GM12874 (cell line): ENCODE data around the gene NEDD4L.

Source experiments
- CTCF ChIP-seq: IDR thresholded peaks from 2 replicates; pipeline ENCODE4 v1.5.1; 2011; ENCODE audit warnings: low read depth, mild to moderate bottlenecking, control low read depth, low read length, moderate library complexity; ENCODE audit not compliant: insufficient read depth

The NEDD4L gene

GRCh38 chr18:58402247-58402646, 358.2 kb downstream of the NEDD4L start:
- TF ChIP-seq CTCF, result no peak

GRCh38 chr18:58402951-58403702, 359.1 kb downstream of the NEDD4L start:
- TF ChIP-seq CTCF, result no peak

- no peak for TF ChIP-seq CTCF
Observed at GRCh38 chr18:58403799-58404455, 359.9 kb downstream of the NEDD4L start.

GRCh38 chr18:58405107-58405898, 361.3 kb downstream of the NEDD4L start:
- no peak for TF ChIP-seq CTCF

GRCh38 chr18:58407263-58407648, 363.2 kb downstream of the NEDD4L start:
- TF ChIP-seq CTCF, result no peak

- TF ChIP-seq CTCF, result no peak
Observed at GRCh38 chr18:58407649-58408407, 363.8 kb downstream of the NEDD4L start.
